NB4 (cell line): ENCODE results near the gene RIMS4.

ENCODE experiments used
- CTCF ChIP-seq: IDR thresholded peaks from one replicate; pipeline ENCODE4 v1.5.1; 2012; ENCODE audit warnings: low read depth, low read length
- MAX ChIP-seq: IDR thresholded peaks from 2 replicates; pipeline ENCODE4 v1.6.1; 2011; ENCODE audit warnings: low read depth, low read length
- MYC ChIP-seq: IDR thresholded peaks from 2 replicates; pipeline ENCODE4 v1.6.1; 2011; ENCODE audit warnings: low read depth, low read length
- POLR2A ChIP-seq: IDR thresholded peaks from 2 replicates; pipeline ENCODE4 v1.6.1; 2011; ENCODE audit warnings: mild to moderate bottlenecking; ENCODE audit not compliant: insufficient read length; ENCODE audit errors: extremely low read depth

GRCh38 chr20:44724423-44725091 lies 85.8 kb downstream of the RIMS4 start:
- TF ChIP-seq CTCF (no peak), POLR2A (no peak), MAX (no peak), MYC (no peak)
